Prostate gland (tissue), 2 donors: ENCODE measurements around the gene CEBPZOS. TPM values are rescaled to one million over a fixed set of nuclear protein-coding genes. Genes with fewer than 3 reads are reported as not detected.
"Not testable (repeated sequence)": the region's sequence is repeated elsewhere in the genome, so short reads cannot be mapped to it uniquely, and the experiment has no call there.

Experiments
- DNase-seq: peaks from one replicate; pipeline ENCODE4 v3.0.0-alpha.2; 2019; ENCODE audit warnings: low spot score
- H3K27ac ChIP-seq, 2 donors: fragments of 200-600 bp; sonication (generic); 2 replicates each; pipeline ENCODE4 v1.5.1; 2017 to 2019
- H3K27me3 ChIP-seq: fragments of 200-600 bp; sonication (generic); replicated peaks from 2 replicates; pipeline ENCODE4 v1.5.1; 2019; ENCODE audit not compliant: insufficient read depth
- H3K36me3 ChIP-seq, 2 donors: fragments of 200-600 bp; sonication (generic); 1 replicate in 1 of 2; 2 replicates in 1 of 2; pipeline versions ENCODE4 v1.5.1 to v1.8.1; 2017 to 2019
- H3K4me1 ChIP-seq: fragments of 200-600 bp; sonication (generic); replicated peaks from 2 replicates; pipeline ENCODE4 v1.5.1; 2019
- H3K4me3 ChIP-seq, 2 donors: fragments of 200-600 bp; sonication (generic); 2 replicates each; pipeline ENCODE4 v1.5.1; 2017 to 2019
- H3K9me3 ChIP-seq: fragments of 200-600 bp; sonication (generic); 2 replicates; pipeline ENCODE4 v1.5.1; 2017
- CTCF ChIP-seq, 4 experiments: fragments of 200-600 bp in 2 of 4; fragments of 450-650 bp in 2 of 4; sonication (generic) in 2 of 4; IDR thresholded peaks; 1 replicate in 3 of 4; 2 replicates in 1 of 4; pipeline ENCODE4 v1.5.1; 2016 to 2019; ENCODE audit warnings: antibody characterized with exemption in 4 of 4, mild to moderate bottlenecking in 2 of 4, moderate library complexity in 2 of 4
- POLR2A ChIP-seq: fragments of 450-650 bp; IDR thresholded peaks from one replicate; pipeline ENCODE4 v1.6.1; 2016; ENCODE audit warnings: antibody characterized with exemption, mild to moderate bottlenecking
- POLR2AphosphoS5 ChIP-seq: sonication (generic); formaldehyde crosslinking; IDR thresholded peaks from one replicate; pipeline ENCODE4 v1.6.1; 2017; ENCODE audit warnings: antibody characterized with exemption
- WGBS: methylation state at CpG from one replicate; pipeline ENCODE4 v1.1.5; 2018; 5-methylcytosine and 5-hydroxymethylcytosine counted together
- intact Hi-C: fragments of 100-400 bp; cut with DNase I; formaldehyde crosslinking; loops from one replicate; pipeline ENCODE4 v1.14.2; 2022
- total RNA-seq, 2 donors: library from RNA; depleted of rRNA; stranded (reverse); fragments of >200 nt; gene quantifications; one replicate each; pipeline ENCODE4 v1.1.0, GENCODE V29; 2016

CEBPZOS gene
- total RNA-seq, 2 donors from 2014 or later, result 24.3 to 45.2 TPM

- H3K4me3 ChIP-seq, result no peak overlapping the region
- no peaks in the 10 kb centered on the region for H3K4me1 ChIP-seq
- 88% methylated on average over 1 of the region's 1 CpG for WGBS
- no peaks in the 10 kb centered on the region for H3K9me3 ChIP-seq
- no peaks in the 10 kb centered on the region for H3K27me3 ChIP-seq
- peaks cover 0 to 9% of the 10 kb centered on the region in 2 donors for H3K36me3 ChIP-seq
- intact Hi-C loops, result no loop called here
- no peak overlapping the region for H3K27ac ChIP-seq
- DNase-seq, result no peak
- TF ChIP-seq POLR2A (no peak), CTCF (IDR thresholded peaks at IDR 0.05) (no peak), POLR2AphosphoS5 (no peak)
Observed at GRCh38 chr2:37201208-37201607, 4.9 kb downstream of the CEBPZOS start.

- DNase-seq, result no peak
Observed at GRCh38 chr2:37201766-37202165, 5.5 kb downstream of the CEBPZOS start.

DNA sequence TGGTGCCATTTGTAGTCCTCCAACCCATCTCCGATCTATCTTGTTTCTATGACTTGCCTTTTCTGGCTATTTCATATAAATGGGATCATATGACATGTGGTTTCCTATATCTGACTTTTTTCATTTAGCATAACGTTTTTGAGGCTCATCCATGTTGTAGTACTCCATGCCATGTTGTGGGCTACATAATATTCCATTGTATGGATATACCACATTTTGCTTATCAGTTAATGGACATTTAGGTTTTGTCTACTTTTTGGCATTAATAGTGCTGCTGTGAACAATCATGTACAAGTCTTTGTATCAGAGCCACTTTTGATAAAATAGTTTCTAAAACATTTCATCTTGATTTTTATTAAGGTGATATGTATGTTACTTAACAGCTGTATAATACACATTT lies 7.4 kb downstream of the CEBPZOS start:
- DNase-seq, result no peak
- Histone ChIP-seq H3K27ac (no peak overlapping the region), H3K4me3 (no peak overlapping the region), H3K4me1 (no peaks in the 10 kb centered on the region), H3K36me3 (peaks cover 0 to 9% of the 10 kb centered on the region in 2 donors), H3K27me3 (no peaks in the 10 kb centered on the region), H3K9me3 (no peaks in the 10 kb centered on the region)
- 99% methylated on average over 2 of the region's 2 CpGs for WGBS
- TF ChIP-seq CTCF (IDR thresholded peaks at IDR 0.05) (no peak), POLR2AphosphoS5 (no peak), POLR2A (no peak)
- intact Hi-C loops, result no loop called here

More at GRCh38 chr2:37201766-37202165, 5.5 kb downstream of the CEBPZOS start:
- Histone ChIP-seq H3K36me3 (peaks cover 0 to 9% of the 10 kb centered on the region in 2 donors), H3K9me3 (no peaks in the 10 kb centered on the region), H3K4me1 (no peaks in the 10 kb centered on the region), H3K4me3 (no peak overlapping the region), H3K27ac (no peak overlapping the region), H3K27me3 (no peaks in the 10 kb centered on the region)
- intact Hi-C loops, result no loop called here
- WGBS, result 97% methylated on average over 1 of the region's 1 CpG
- TF ChIP-seq POLR2A, result no peak
- no peak for TF ChIP-seq CTCF (IDR thresholded peaks at IDR 0.05)
- no peak for TF ChIP-seq POLR2AphosphoS5

DNA sequence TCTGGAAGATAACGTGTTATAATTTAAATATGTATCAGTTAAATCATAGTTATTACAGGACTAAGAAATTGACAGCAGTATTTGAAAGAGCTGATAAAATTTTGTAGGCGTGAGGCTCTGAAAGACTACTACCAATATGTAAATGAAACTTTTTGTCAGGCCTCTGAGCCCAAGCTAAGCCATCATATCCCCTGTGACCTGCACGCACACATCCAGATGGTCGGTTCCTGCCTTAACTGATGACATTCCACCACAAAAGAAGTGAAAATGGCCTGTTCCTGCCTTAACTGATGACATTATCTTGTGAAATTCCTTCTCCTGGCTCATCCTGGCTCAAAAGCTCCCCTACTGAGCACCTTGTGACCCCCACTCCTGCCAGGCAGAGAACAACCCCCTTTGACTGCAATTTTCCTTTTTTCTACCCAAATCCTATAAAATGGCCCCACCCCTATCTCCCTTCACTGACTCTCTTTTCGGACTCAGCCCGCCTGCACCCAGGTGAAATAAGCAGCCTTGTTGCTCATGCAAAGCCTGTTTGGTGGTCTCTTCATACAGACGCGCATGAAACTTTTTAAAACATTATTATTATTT lies 8.9 kb downstream of the CEBPZOS start:
- H3K27me3 ChIP-seq, H3K4me1 ChIP-seq, H3K9me3 ChIP-seq, DNase-seq, H3K27ac ChIP-seq, H3K4me3 ChIP-seq, intact Hi-C loops: not testable (repeated sequence)
- WGBS, result 85% methylated on average over 8 of the region's 8 CpGs
- peaks cover 0 to 13% of the 10 kb centered on the region in 2 donors for H3K36me3 ChIP-seq

- 93% methylated on average over 5 of the region's 5 CpGs for WGBS
- intact Hi-C loops, result no loop called here
- H3K27ac ChIP-seq, result no peak overlapping the region
- H3K36me3 ChIP-seq, result peaks cover 0 to 11% of the 10 kb centered on the region in 2 donors
- no peak overlapping the region for H3K4me3 ChIP-seq
- H3K9me3 ChIP-seq, result no peaks in the 10 kb centered on the region
- TF ChIP-seq POLR2AphosphoS5 (no peak), POLR2A (no peak), CTCF (IDR thresholded peaks at IDR 0.05) (no peak)
- no peaks in the 10 kb centered on the region for H3K27me3 ChIP-seq
- H3K4me1 ChIP-seq, result no peaks in the 10 kb centered on the region
- no peak for DNase-seq
Observed at GRCh38 chr2:37205689-37206341, 9.5 kb downstream of the CEBPZOS start.

- H3K4me3 ChIP-seq, H3K9me3 ChIP-seq, H3K27me3 ChIP-seq, DNase-seq, H3K36me3 ChIP-seq, H3K4me1 ChIP-seq, H3K27ac ChIP-seq, intact Hi-C loops: not testable (repeated sequence)
- 100% methylated on average over 2 of the region's 2 CpGs for WGBS
Observed at GRCh38 chr2:37206760-37207159, 10.5 kb downstream of the CEBPZOS start.
